SK-N-SH (cell line): ENCODE results near the gene MEIS1. TPM values are rescaled to one million over a fixed set of nuclear protein-coding genes. Genes with fewer than 3 reads are reported as not detected.

ENCODE experiments used
- CTCF ChIA-PET: fragments of 300-600, 350-600 bp; formaldehyde crosslinking; extraction: SDS; loops from one replicate; lab custom pipeline; 2021; lab: Yijun Ruan, JAX
- POLR2A ChIA-PET: fragments of 350-600 bp; sonication (Branson Sonifier 250); formaldehyde crosslinking; extraction: SDS; loops from one replicate; lab custom pipeline; 2020; ENCODE audit warnings: antibody characterized with exemption, inconsistent platforms; lab: Yijun Ruan, JAX
- DNase-seq: peaks from one replicate; pipeline ENCODE4 v3.0.0; 2012
- H2AFZ ChIP-seq: fragments of 200-600 bp; sonication (generic); 2 replicates; pipeline ENCODE4 v1.8.1; 2016; ENCODE audit warnings: antibody characterized with exemption, mild to moderate bottlenecking, low read depth
- H3F3A ChIP-seq: fragments of 200-600 bp; sonication (generic); replicated peaks from 2 replicates; pipeline ENCODE3; 2016; ENCODE audit warnings: antibody characterized with exemption, mild to moderate bottlenecking; ENCODE audit not compliant: insufficient read depth
- H3K27ac ChIP-seq, 2 experiments: fragments of 200-500 bp in 1 of 2; fragments of 200-600 bp in 1 of 2; sonication (Bioruptor generic) in 1 of 2; sonication (generic), shearing (Covaris generic) in 1 of 2; 2 replicates each; pipeline versions ENCODE4 v1.5.1 to v1.6.1; 2014 to 2016; ENCODE audit warnings: low read depth in 2 of 2, inconsistent platforms in 1 of 2, low read length in 1 of 2, mild to moderate bottlenecking in 1 of 2, mixed read lengths in 1 of 2
- H3K27me3 ChIP-seq: fragments of 200-600 bp; sonication (generic), shearing (Covaris generic); 2 replicates; pipeline ENCODE4 v1.6.1; 2016; ENCODE audit warnings: mixed run types; ENCODE audit not compliant: insufficient read depth
- H3K36me3 ChIP-seq, 2 experiments: fragments of 200-500 bp in 1 of 2; fragments of 200-600 bp in 1 of 2; sonication (Bioruptor generic) in 1 of 2; sonication (generic) in 1 of 2; replicated peaks in 1 of 2; 2 replicates each; pipeline versions ENCODE3 to v1.5.1; 2014 to 2016; ENCODE audit warnings: low read length in 1 of 2, mild to moderate bottlenecking in 1 of 2; ENCODE audit not compliant: insufficient read depth in 2 of 2, control insufficient read depth in 1 of 2
- H3K4me1 ChIP-seq, 2 experiments: fragments of 200-500 bp in 1 of 2; fragments of 200-600 bp in 1 of 2; sonication (Bioruptor generic) in 1 of 2; sonication (generic), shearing (Covaris generic) in 1 of 2; 2 replicates each; pipeline versions ENCODE4 v1.5.1 to v1.6.1; 2014 to 2016; ENCODE audit warnings: low read depth in 1 of 2, low read length in 1 of 2, mixed run types in 1 of 2; ENCODE audit not compliant: insufficient read depth in 2 of 2, control insufficient read depth in 1 of 2
- H3K4me2 ChIP-seq: fragments of 200-600 bp; sonication (generic), shearing (Covaris generic); 2 replicates; pipeline ENCODE4 v1.6.1; 2017; ENCODE audit warnings: mixed run types
- H3K4me3 ChIP-seq, 2 experiments: fragments of 200-500 bp in 1 of 2; fragments of 200-600 bp in 1 of 2; sonication (Bioruptor generic) in 1 of 2; sonication (generic), shearing (Covaris generic) in 1 of 2; 2 replicates each; pipeline versions ENCODE4 v1.5.1 to v1.8.1; 2014 to 2016; ENCODE audit warnings: low read depth in 2 of 2, inconsistent platforms in 1 of 2, low read length in 1 of 2, mild to moderate bottlenecking in 1 of 2, mixed read lengths in 1 of 2, moderate library complexity in 1 of 2
- H3K79me2 ChIP-seq: fragments of 200-600 bp; sonication (generic); 2 replicates; pipeline ENCODE4 v1.8.1; 2017; ENCODE audit warnings: mild to moderate bottlenecking; ENCODE audit not compliant: insufficient read depth
- H3K9ac ChIP-seq: fragments of 200-600 bp; sonication (generic); 2 replicates; pipeline ENCODE4 v1.6.1; 2017; ENCODE audit warnings: mixed run types
- H3K9me2 ChIP-seq: fragments of 200-600 bp; sonication (generic); 2 replicates; pipeline ENCODE4 v1.6.1; 2017; ENCODE audit warnings: mixed run types
- H3K9me3 ChIP-seq: fragments of 200-600 bp; sonication (generic); 2 replicates; pipeline ENCODE4 v1.6.1; 2017; ENCODE audit warnings: mixed run types, mild to moderate bottlenecking, moderate library complexity
- H4K20me1 ChIP-seq: fragments of 200-600 bp; sonication (generic); 2 replicates; pipeline ENCODE4 v1.6.1; 2017; ENCODE audit warnings: mild to moderate bottlenecking, mixed run types; ENCODE audit not compliant: insufficient read depth
- EP300 ChIP-seq, 2 experiments: IDR thresholded peaks; 2 replicates each; pipeline versions ENCODE4 v1.4.0 to v1.6.1; 2012; ENCODE audit warnings: borderline replicate concordance in 1 of 2, low read depth in 1 of 2, low read length in 1 of 2
- FOSL2 ChIP-seq: IDR thresholded peaks from 2 replicates; pipeline ENCODE4 v1.4.0; 2012; ENCODE audit warnings: low read depth, mild to moderate bottlenecking, moderate library complexity, borderline replicate concordance
- FOXM1 ChIP-seq: IDR thresholded peaks from 2 replicates; pipeline ENCODE4 v1.4.0; 2012; ENCODE audit warnings: low read depth, mild to moderate bottlenecking
- MXI1 ChIP-seq: IDR thresholded peaks from 2 replicates; pipeline ENCODE4 v1.6.1; 2012; ENCODE audit warnings: mild to moderate bottlenecking, low read depth, low read length, improper control_type of control experiment
- POLR2AphosphoS5 ChIP-seq: IDR thresholded peaks from 2 replicates; pipeline ENCODE4 v1.6.1; 2012; ENCODE audit warnings: low read depth, low read length
- RFX5 ChIP-seq: IDR thresholded peaks from 2 replicates; pipeline ENCODE4 v1.6.1; 2012; ENCODE audit warnings: mild to moderate bottlenecking, improper control_type of control experiment, low read length
- WGBS: methylation state at CpG from one replicate; pipeline ENCODE4 v1.1.6; 2017; ENCODE audit warnings: low lambda C conversion rate; 5-methylcytosine and 5-hydroxymethylcytosine counted together
- polyA plus RNA-seq, 3 experiments: library from polyadenylated mRNA; depleted of rRNA; stranded (reverse); fragments of >200 nt; gene quantifications; 2 replicates each; pipeline ENCODE4 v1.2.3, GENCODE V29; 2012
- TF ChIP-seq, protein P1 (sequence below): IDR thresholded peaks from 2 replicates; pipeline ENCODE4 v1.4.0; 2012; ENCODE audit warnings: low read depth, borderline replicate concordance
- TF ChIP-seq, protein P2 (sequence below): fragments of 150-350 bp; IDR thresholded peaks from 2 replicates; pipeline ENCODE4 v1.6.1; 2017; ENCODE audit warnings: antibody characterized with exemption, low read length, low read depth, borderline replicate concordance
- TF ChIP-seq, protein P3 (sequence below): IDR thresholded peaks from 2 replicates; pipeline ENCODE4 v1.4.0; 2012; ENCODE audit warnings: low read depth, borderline replicate concordance

MEIS1 gene
- polyA plus RNA-seq, 1 of the 3 experiments (the other 2 are of a cell fraction): 16.9 TPM

DNA sequence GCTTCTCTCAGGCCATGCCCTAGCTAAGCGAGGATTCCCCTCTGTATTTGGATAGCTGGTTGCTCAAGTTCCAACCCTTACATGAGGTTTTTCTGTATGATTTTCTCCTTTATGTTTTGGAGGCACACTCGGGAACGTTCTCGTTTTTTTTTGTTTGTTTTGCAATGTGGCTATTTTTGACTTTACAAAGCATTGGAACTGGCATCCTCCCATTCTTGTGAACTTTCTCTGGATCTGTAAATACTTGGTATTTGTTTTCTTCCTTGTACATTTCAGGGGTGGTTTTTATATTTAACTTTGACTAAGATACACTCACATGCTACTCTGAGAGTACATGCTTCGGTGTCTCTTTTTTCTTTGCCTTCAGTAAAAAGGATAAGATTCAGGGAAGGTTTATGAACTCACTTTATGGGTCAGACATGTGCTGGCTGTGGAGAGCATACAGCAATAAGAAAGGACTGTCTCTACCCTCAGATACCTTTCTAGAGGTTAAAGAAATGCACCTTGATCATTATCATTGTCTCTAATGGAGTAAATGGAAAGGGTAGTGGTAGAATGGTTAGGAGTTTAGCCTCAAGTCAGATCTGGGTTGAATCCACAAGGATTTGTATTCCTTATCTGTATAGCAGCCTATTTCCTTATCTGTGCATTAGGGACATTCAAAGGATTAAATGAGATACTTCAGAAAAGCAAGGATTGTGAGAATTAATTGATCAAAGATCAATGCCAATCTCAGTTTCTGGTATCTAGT is 61.9 kb downstream of the MEIS1 start (continued):
- TF ChIP-seq, protein P1, sequence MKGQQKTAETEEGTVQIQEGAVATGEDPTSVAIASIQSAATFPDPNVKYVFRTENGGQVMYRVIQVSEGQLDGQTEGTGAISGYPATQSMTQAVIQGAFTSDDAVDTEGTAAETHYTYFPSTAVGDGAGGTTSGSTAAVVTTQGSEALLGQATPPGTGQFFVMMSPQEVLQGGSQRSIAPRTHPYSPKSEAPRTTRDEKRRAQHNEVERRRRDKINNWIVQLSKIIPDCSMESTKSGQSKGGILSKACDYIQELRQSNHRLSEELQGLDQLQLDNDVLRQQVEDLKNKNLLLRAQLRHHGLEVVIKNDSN: no peak
- TF ChIP-seq MXI1: no peak
- no peak for TF ChIP-seq FOXM1
- no peak for TF ChIP-seq RFX5
- no peak for TF ChIP-seq FOSL2
- TF ChIP-seq EP300 (IDR thresholded peaks at IDR 0.05; ENCODE audit: borderline replicate concordance in 1 of 2, low read depth in 1 of 2, low read length in 1 of 2): no peak

DNA sequence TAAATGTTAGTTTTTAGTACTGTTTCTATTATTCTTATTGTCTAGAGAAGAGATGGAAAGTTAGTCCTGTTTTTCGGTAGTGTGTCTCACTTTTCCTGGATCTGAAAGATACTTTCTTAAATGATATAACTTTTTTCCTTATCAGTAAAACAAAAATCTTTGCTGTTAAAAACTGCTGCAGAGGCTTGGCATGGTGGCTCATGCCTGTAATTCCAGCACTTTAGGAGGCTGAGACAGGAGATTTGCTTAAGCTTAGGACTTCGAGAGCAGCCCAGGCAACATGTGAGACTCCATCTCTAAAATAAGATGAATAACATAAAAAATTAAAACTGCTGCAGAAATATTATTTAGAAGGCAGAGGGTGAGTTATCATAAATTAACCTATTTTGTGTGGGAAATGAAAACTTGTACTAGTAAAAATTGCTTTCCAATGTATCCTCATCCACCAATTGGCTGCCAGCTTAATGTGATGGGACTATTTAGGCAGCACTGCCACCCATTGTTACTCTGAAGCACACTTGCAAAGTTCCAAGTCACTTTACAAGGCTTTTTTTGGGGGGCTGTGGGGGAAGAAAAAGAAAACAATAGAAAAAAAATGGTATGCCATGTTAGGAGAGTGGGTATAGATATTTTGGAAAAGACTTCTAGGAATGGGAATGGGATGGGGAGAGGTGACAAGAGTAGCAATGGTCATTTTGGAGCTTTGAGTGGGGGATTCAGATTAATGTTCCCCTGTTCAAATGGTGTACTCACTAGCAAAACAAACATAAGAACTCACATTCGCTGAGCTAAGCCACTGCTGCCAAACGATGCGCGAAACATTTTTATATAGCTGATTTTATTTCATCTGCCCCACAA is 62.7 kb downstream of the MEIS1 start:
- H3K4me3 ChIP-seq: no peak overlapping the region
- DNase-seq: no peak
- no peaks in the 10 kb centered on the region for H3K27me3 ChIP-seq
- no peaks in the 10 kb centered on the region for H3K79me2 ChIP-seq
- no peaks in the 10 kb centered on the region for H3F3A ChIP-seq
- H2AFZ ChIP-seq: no peak overlapping the region
- CTCF ChIA-PET: interaction anchor here (0.9 to 1.0 kb wide), 3 partner anchors 56 to 1342 kb away, joined by 3 read pairs; no protein-coding TSS in a partner anchor
- no peaks in the 10 kb centered on the region; the same call in 1 of the 2 replicates for H4K20me1 ChIP-seq
- 96% methylated on average over 6 of the region's 6 CpGs for WGBS
- H3K27ac ChIP-seq: no peak overlapping the region
- H3K36me3 ChIP-seq: peaks cover 27 to 30% of the 10 kb centered on the region in 2 experiments
- H3K9ac ChIP-seq: no peak overlapping the region
- POLR2A ChIA-PET: no interaction called here
- H3K9me2 ChIP-seq: no peaks in the 10 kb centered on the region
- no peaks in the 10 kb centered on the region for H3K9me3 ChIP-seq
- TF ChIP-seq POLR2AphosphoS5: no peak
- TF ChIP-seq, protein P2, sequence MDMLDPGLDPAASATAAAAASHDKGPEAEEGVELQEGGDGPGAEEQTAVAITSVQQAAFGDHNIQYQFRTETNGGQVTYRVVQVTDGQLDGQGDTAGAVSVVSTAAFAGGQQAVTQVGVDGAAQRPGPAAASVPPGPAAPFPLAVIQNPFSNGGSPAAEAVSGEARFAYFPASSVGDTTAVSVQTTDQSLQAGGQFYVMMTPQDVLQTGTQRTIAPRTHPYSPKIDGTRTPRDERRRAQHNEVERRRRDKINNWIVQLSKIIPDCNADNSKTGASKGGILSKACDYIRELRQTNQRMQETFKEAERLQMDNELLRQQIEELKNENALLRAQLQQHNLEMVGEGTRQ: no peak
- TF ChIP-seq, protein P3, sequence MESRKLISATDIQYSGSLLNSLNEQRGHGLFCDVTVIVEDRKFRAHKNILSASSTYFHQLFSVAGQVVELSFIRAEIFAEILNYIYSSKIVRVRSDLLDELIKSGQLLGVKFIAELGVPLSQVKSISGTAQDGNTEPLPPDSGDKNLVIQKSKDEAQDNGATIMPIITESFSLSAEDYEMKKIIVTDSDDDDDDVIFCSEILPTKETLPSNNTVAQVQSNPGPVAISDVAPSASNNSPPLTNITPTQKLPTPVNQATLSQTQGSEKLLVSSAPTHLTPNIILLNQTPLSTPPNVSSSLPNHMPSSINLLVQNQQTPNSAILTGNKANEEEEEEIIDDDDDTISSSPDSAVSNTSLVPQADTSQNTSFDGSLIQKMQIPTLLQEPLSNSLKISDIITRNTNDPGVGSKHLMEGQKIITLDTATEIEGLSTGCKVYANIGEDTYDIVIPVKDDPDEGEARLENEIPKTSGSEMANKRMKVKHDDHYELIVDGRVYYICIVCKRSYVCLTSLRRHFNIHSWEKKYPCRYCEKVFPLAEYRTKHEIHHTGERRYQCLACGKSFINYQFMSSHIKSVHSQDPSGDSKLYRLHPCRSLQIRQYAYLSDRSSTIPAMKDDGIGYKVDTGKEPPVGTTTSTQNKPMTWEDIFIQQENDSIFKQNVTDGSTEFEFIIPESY: no peak
- TF ChIP-seq, protein P1: no peak
- peaks cover 3 to 19% of the 10 kb centered on the region in 2 experiments; a peak in 3 of 4 replicates for H3K4me1 ChIP-seq
- no peak overlapping the region for H3K4me2 ChIP-seq
